Prostate gland (tissue), 2 donors: ENCODE results near the gene HOXD4. TPM values are rescaled to one million over a fixed set of nuclear protein-coding genes. Genes with fewer than 3 reads are reported as not detected.

ENCODE experiments used
- DNase-seq: peaks from one replicate; pipeline ENCODE4 v3.0.0-alpha.2; 2019; ENCODE audit warnings: low spot score
- H3K27ac ChIP-seq, 2 donors: fragments of 200-600 bp; sonication (generic); 2 replicates each; pipeline ENCODE4 v1.5.1; 2017 to 2019
- H3K27me3 ChIP-seq: fragments of 200-600 bp; sonication (generic); replicated peaks from 2 replicates; pipeline ENCODE4 v1.5.1; 2019; ENCODE audit not compliant: insufficient read depth
- H3K36me3 ChIP-seq, 2 donors: fragments of 200-600 bp; sonication (generic); 1 replicate in 1 of 2; 2 replicates in 1 of 2; pipeline versions ENCODE4 v1.5.1 to v1.8.1; 2017 to 2019
- H3K4me1 ChIP-seq: fragments of 200-600 bp; sonication (generic); replicated peaks from 2 replicates; pipeline ENCODE4 v1.5.1; 2019
- H3K4me3 ChIP-seq, 2 donors: fragments of 200-600 bp; sonication (generic); 2 replicates each; pipeline ENCODE4 v1.5.1; 2017 to 2019
- H3K9me3 ChIP-seq: fragments of 200-600 bp; sonication (generic); 2 replicates; pipeline ENCODE4 v1.5.1; 2017
- POLR2A ChIP-seq: fragments of 450-650 bp; IDR thresholded peaks from one replicate; pipeline ENCODE4 v1.6.1; 2016; ENCODE audit warnings: antibody characterized with exemption, mild to moderate bottlenecking
- POLR2AphosphoS5 ChIP-seq: sonication (generic); formaldehyde crosslinking; IDR thresholded peaks from one replicate; pipeline ENCODE4 v1.6.1; 2017; ENCODE audit warnings: antibody characterized with exemption
- WGBS: methylation state at CpG from one replicate; pipeline ENCODE4 v1.1.5; 2018; 5-methylcytosine and 5-hydroxymethylcytosine counted together
- intact Hi-C: fragments of 100-400 bp; cut with DNase I; formaldehyde crosslinking; loops from one replicate; pipeline ENCODE4 v1.14.2; 2022
- total RNA-seq, 2 donors: library from RNA; depleted of rRNA; stranded (reverse); fragments of >200 nt; gene quantifications; one replicate each; pipeline ENCODE4 v1.1.0, GENCODE V29; 2016
- TF ChIP-seq, protein P1 (sequence below), 4 experiments: fragments of 200-600 bp in 2 of 4; fragments of 450-650 bp in 2 of 4; sonication (generic) in 2 of 4; IDR thresholded peaks; 1 replicate in 3 of 4; 2 replicates in 1 of 4; pipeline ENCODE4 v1.5.1; 2016 to 2019; ENCODE audit warnings: antibody characterized with exemption in 4 of 4, mild to moderate bottlenecking in 2 of 4, moderate library complexity in 2 of 4

Gene HOXD4
- total RNA-seq, 2 donors from 2014 or later = 1.2 to 6.7 TPM

DNA sequence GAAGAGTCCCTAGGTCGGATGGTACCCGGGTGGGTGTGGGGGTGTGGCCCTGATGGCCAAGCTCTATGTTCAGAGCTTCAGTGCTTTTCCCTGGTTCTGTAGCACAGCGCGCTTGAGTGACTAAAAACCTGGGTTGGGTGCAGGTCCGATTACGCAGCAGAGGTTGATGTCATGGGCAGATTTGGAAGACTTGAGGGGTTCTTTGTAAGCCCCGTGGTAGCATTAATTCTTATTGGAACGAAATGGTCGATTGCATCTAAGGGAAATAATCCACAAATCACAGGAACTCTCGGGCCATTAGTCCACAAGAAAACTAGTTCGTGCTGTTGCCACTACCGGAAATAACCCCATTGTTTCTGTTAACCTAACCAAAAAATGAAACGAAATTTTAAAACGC is 12.8 kb upstream of the HOXD4 start:
- TF ChIP-seq POLR2A = no peak
- no peak for TF ChIP-seq POLR2AphosphoS5
- TF ChIP-seq, protein P1, sequence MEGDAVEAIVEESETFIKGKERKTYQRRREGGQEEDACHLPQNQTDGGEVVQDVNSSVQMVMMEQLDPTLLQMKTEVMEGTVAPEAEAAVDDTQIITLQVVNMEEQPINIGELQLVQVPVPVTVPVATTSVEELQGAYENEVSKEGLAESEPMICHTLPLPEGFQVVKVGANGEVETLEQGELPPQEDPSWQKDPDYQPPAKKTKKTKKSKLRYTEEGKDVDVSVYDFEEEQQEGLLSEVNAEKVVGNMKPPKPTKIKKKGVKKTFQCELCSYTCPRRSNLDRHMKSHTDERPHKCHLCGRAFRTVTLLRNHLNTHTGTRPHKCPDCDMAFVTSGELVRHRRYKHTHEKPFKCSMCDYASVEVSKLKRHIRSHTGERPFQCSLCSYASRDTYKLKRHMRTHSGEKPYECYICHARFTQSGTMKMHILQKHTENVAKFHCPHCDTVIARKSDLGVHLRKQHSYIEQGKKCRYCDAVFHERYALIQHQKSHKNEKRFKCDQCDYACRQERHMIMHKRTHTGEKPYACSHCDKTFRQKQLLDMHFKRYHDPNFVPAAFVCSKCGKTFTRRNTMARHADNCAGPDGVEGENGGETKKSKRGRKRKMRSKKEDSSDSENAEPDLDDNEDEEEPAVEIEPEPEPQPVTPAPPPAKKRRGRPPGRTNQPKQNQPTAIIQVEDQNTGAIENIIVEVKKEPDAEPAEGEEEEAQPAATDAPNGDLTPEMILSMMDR (IDR thresholded peaks at IDR 0.05) = no peak
- H3K9me3 ChIP-seq = no peaks in the 10 kb centered on the region
- intact Hi-C loops = no loop called here
- no peaks in the 10 kb centered on the region for H3K4me1 ChIP-seq
- 57% methylated on average over 14 of the region's 14 CpGs for WGBS
- H3K27me3 ChIP-seq = no peaks in the 10 kb centered on the region
- H3K27ac ChIP-seq = no peak overlapping the region
- no peaks in the 10 kb centered on the region for H3K36me3 ChIP-seq
- no peak overlapping the region for H3K4me3 ChIP-seq
- no peak for DNase-seq

DNA sequence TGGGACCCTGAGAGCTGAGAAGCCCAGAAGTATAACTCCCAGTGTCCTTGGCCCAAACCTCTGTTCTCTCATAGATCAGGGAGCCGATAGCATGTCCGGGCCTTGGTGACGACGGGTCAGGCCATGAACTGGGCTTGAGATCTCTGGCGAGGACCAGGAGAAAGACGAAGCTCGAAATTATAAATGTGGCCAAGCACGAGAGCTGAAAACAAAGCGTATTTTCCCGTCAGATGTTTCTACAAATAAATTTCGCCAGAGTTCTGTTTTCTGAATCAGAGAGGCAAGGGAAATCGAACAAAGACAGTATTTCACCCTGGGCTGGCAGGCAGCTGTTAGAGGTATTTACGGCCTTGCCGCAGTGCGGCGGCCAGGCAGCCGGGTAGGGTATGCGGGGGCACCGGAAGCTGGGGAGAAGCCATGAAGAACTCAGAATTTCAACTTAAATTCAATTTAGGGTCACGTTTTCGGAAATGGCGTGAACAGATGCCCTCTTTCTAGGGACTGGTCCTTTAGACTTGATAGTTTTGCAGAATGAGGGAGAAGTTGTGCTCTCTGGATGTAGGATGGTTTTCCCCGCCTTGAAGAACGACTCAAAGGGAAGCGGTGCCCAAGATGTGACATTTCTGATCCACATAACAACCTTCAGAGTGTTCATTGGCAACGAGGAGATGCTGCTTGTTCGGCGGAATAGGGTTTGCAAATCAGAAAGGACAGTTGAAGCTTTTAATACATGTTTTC is 12.3 kb upstream of the HOXD4 start:
- H3K4me3 ChIP-seq = no peak overlapping the region
- intact Hi-C loops = no loop called here
- DNase-seq = no peak
- WGBS = 62% methylated on average over 28 of the region's 28 CpGs
- H3K27ac ChIP-seq = no peak overlapping the region
- no peak for TF ChIP-seq POLR2A
- no peak for TF ChIP-seq POLR2AphosphoS5
- TF ChIP-seq, protein P1 (IDR thresholded peaks at IDR 0.05) = no peak
- no peaks in the 10 kb centered on the region for H3K4me1 ChIP-seq
- no peaks in the 10 kb centered on the region for H3K36me3 ChIP-seq
- no peaks in the 10 kb centered on the region for H3K27me3 ChIP-seq
- no peaks in the 10 kb centered on the region for H3K9me3 ChIP-seq

DNA sequence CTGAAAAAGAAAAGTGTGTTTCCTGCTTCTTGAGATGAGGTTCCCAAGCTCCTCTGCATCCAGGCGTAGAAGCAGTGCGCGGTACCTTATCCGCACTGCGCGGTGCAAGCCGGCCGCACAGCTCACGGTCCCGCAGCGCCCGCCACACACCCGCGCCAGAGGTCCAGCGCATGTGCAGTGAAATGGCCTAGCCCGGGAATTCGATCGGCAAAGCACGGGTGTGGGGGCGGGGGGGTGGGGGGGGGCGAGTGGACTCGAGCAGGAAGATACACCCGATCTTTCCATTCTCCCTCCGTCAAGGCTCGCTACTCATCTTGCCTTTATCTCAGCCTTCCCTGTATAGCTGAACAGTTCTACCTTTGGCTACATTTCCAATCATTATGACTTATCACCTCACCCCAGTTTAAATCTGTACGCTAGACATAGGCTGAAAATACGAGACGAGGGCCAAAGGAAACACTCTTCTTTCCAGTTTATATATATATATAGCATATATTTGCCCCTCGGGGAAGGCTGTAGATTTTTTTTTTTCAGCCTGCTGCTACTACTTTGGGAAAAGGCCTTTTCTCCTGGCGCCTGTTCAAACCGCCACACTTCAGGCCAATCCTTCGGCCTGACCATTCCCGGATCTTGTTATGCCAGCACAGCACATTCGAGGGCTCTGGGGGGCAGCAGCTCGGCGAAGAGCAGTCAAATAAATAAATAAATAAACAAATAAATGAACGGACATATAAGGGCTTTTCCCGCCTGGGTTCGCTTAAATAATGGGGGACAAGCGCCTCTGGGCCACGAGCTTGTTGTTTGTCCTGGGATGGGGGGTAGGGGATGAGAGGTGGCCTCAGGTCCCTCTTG is 11.5 kb upstream of the HOXD4 start:
- Histone ChIP-seq H3K27me3 (no peaks in the 10 kb centered on the region), H3K9me3 (no peaks in the 10 kb centered on the region), H3K4me1 (no peaks in the 10 kb centered on the region), H3K27ac (no peak overlapping the region), H3K36me3 (no peaks in the 10 kb centered on the region), H3K4me3 (peak overlapping the region; percentile 27 to 35)
- intact Hi-C loops = loop anchor here (1.0 to 5.0 kb wide), 3 partner anchors 315 to 497 kb away; no protein-coding TSS in a partner anchor
- no peak for DNase-seq
- no peak for TF ChIP-seq POLR2A
- TF ChIP-seq, protein P1 (IDR thresholded peaks at IDR 0.05) = no peak
- no peak for TF ChIP-seq POLR2AphosphoS5
- WGBS = 36% methylated on average over 41 of the region's 41 CpGs

- intact Hi-C loops = loop anchor here (1.0 to 5.0 kb wide), 3 partner anchors 315 to 497 kb away; no protein-coding TSS in a partner anchor
- H3K27me3 ChIP-seq = no peaks in the 10 kb centered on the region
- no peaks in the 10 kb centered on the region for H3K9me3 ChIP-seq
- H3K36me3 ChIP-seq = no peaks in the 10 kb centered on the region
- whole genome bisulfite sequencing = 11% methylated on average over 47 of the region's 48 CpGs
- no peak overlapping the region for H3K27ac ChIP-seq
- H3K4me1 ChIP-seq = no peaks in the 10 kb centered on the region
- peak overlapping the region; percentile 27 to 35 for H3K4me3 ChIP-seq
- TF ChIP-seq POLR2A = no peak
- peak; percentile 41 for TF ChIP-seq POLR2AphosphoS5
- TF ChIP-seq, protein P1 (IDR thresholded peaks at IDR 0.05) = peak; percentile 86 to 91 (median 89)
- peak; percentile 47 for DNase-seq
Observed at GRCh38 chr2:176140513-176141317, 10.6 kb upstream of the HOXD4 start.
